Astrocyte (in vitro differentiated cells and primary cell): ENCODE data around the gene ATP2B2.

Source experiments
- EZH2 ChIP-seq: IDR thresholded peaks from 2 replicates; pipeline ENCODE4 v1.6.1; 2012; ENCODE audit warnings: mild to moderate bottlenecking, low read length, inconsistent platforms; ENCODE audit not compliant: insufficient read depth
- TF ChIP-seq, protein P1 (sequence below): IDR thresholded peaks from 2 replicates; pipeline ENCODE4 v1.5.1; 2011; ENCODE audit warnings: low read depth, mild to moderate bottlenecking, inconsistent platforms, low read length, moderate library complexity; ENCODE audit not compliant: insufficient read depth

DNA sequence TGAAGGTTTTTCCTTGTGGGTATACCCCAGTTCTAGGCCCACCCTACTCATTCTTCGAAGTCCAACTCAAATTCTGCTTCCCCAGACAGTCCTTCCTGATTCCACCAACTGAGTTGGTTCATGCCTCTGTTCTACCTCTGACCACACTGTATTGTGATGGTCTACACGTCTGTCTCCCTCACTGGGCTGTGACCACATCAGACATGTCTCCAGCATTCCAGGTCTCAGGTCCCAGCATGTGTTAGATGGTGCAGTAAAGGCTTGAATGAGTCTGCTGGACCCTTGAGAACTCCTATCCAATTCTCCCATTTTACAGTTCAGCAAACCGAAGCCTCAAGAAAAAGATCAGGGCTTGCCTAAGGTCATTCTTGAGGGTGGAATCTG lies 2.8 kb upstream of the ATP2B2 start:
- TF ChIP-seq, protein P1, sequence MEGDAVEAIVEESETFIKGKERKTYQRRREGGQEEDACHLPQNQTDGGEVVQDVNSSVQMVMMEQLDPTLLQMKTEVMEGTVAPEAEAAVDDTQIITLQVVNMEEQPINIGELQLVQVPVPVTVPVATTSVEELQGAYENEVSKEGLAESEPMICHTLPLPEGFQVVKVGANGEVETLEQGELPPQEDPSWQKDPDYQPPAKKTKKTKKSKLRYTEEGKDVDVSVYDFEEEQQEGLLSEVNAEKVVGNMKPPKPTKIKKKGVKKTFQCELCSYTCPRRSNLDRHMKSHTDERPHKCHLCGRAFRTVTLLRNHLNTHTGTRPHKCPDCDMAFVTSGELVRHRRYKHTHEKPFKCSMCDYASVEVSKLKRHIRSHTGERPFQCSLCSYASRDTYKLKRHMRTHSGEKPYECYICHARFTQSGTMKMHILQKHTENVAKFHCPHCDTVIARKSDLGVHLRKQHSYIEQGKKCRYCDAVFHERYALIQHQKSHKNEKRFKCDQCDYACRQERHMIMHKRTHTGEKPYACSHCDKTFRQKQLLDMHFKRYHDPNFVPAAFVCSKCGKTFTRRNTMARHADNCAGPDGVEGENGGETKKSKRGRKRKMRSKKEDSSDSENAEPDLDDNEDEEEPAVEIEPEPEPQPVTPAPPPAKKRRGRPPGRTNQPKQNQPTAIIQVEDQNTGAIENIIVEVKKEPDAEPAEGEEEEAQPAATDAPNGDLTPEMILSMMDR, result no peak
- TF ChIP-seq EZH2, result no peak
